K562 (cell line): ENCODE data around the gene GIMAP7. TPM values are rescaled to one million over a fixed set of nuclear protein-coding genes. Genes with fewer than 3 reads are reported as not detected.

Experiments used
- ATAC-seq: fragments of 200-7000 bp; cut with Tn5 transposase; 3 replicates; pipeline ENCODE4 v1.9.1; 2020; ENCODE audit warnings: moderate library complexity
- BruUV-seq: library from RNA; stranded (reverse); fragments of 400-500 nt; replicated peaks from 2 replicates; lab custom pipeline; 2021; lab: Mats Ljungman, UMichigan
- CTCF ChIA-PET: fragments of 300-600 bp; formaldehyde crosslinking; extraction: SDS; loops from one replicate; lab custom pipeline; 2021; ENCODE audit warnings: low intra/inter-chr PET ratio; lab: Yijun Ruan, JAX
- POLR2A ChIA-PET: fragments of 300-600, 350-650 bp; sonication (Branson Sonifier 250); formaldehyde crosslinking; extraction: SDS; loops from one replicate; lab custom pipeline; 2021; ENCODE audit warnings: antibody characterized with exemption, inconsistent platforms; lab: Yijun Ruan, JAX
- DNase-seq, 4 experiments: peaks; one replicate each; pipeline versions ENCODE4 v3.0.0 to v3.0.0-alpha.2; 2011 to 2018; ENCODE audit warnings: low spot score in 3 of 4, mixed read lengths in 3 of 4; ENCODE audit errors: extremely low read depth in 1 of 4
- FAIRE-seq: peaks from 2 replicates; lab custom pipeline; 2011; peaks lifted over from hg19 to GRCh38; lab: Jason Lieb, UNC
- H2AFZ ChIP-seq: 2 replicates; pipeline ENCODE4 v1.6.0; 2011; ENCODE audit warnings: low read depth, low read length, control low read depth, inconsistent platforms
- H3K27ac ChIP-seq: fragments of 200-600 bp; 3 replicates; pipeline ENCODE4 v1.8.0; 2011; ENCODE audit warnings: low read depth, mild to moderate bottlenecking, control low read depth, inconsistent platforms, low read length, moderate library complexity, mixed read lengths; ENCODE audit errors: extremely low read depth
- H3K27me3 ChIP-seq, 2 experiments: fragments of 300-600 bp in 1 of 2; 2 replicates in 1 of 2; 3 replicates in 1 of 2; pipeline versions ENCODE4 v1.6.0 to v1.8.0; 2011; ENCODE audit warnings: inconsistent platforms in 2 of 2, low read length in 2 of 2, mild to moderate bottlenecking in 1 of 2, mixed read lengths in 1 of 2, moderate library complexity in 1 of 2; ENCODE audit not compliant: control insufficient read depth in 2 of 2, insufficient read depth in 2 of 2
- H3K36me3 ChIP-seq: fragments of 300-600 bp; 3 replicates; pipeline ENCODE4 v1.8.0; 2011; ENCODE audit warnings: mild to moderate bottlenecking, low read length, inconsistent platforms; ENCODE audit not compliant: control insufficient read depth, insufficient read depth
- H3K4me1 ChIP-seq, 2 experiments: fragments of 200-600 bp in 1 of 2; replicated peaks in 1 of 2; 2 replicates in 1 of 2; 3 replicates in 1 of 2; pipeline versions ENCODE4 v1.5.1 to v1.8.0; 2011; ENCODE audit warnings: inconsistent platforms in 2 of 2, low read length in 2 of 2, mild to moderate bottlenecking in 1 of 2, mixed read lengths in 1 of 2, moderate library complexity in 1 of 2; ENCODE audit not compliant: control insufficient read depth in 2 of 2, insufficient read depth in 2 of 2
- H3K4me2 ChIP-seq: 2 replicates; pipeline ENCODE4 v1.6.1; 2011; ENCODE audit warnings: low read length, control low read depth, inconsistent platforms, mixed read lengths; ENCODE audit not compliant: insufficient read depth
- H3K4me3 ChIP-seq: fragments of 200-600 bp; sonication (generic), shearing (Covaris generic); 2 replicates; pipeline ENCODE4 v1.5.1; 2016; ENCODE audit warnings: control low read depth, inconsistent platforms
- H3K79me2 ChIP-seq: fragments of 200-600 bp; 3 replicates; pipeline ENCODE4 v1.8.0; 2011; ENCODE audit warnings: low read length, inconsistent platforms; ENCODE audit not compliant: control insufficient read depth, insufficient read depth
- H3K9ac ChIP-seq, 2 experiments: 2 replicates each; pipeline versions ENCODE4 v1.6.0 to v1.6.1; 2011; ENCODE audit warnings: low read depth in 2 of 2, low read length in 2 of 2, control low read depth in 1 of 2, inconsistent platforms in 1 of 2, mild to moderate bottlenecking in 1 of 2, mixed read lengths in 1 of 2; ENCODE audit not compliant: insufficient read depth in 1 of 2
- H3K9me1 ChIP-seq: one replicate; pipeline ENCODE4 v1.6.0; 2011; ENCODE audit warnings: inconsistent platforms, mild to moderate bottlenecking, low read length, moderate library complexity; ENCODE audit not compliant: control insufficient read depth, insufficient read depth
- H3K9me3 ChIP-seq: replicated peaks from 2 replicates; pipeline ENCODE4 v1.5.1; 2011; ENCODE audit warnings: low read depth, low read length, inconsistent platforms; ENCODE audit not compliant: control insufficient read depth, insufficient read depth
- H4K20me1 ChIP-seq: replicated peaks from 2 replicates; pipeline ENCODE4 v1.6.1; 2011; ENCODE audit warnings: low read length, inconsistent platforms, mixed read lengths; ENCODE audit not compliant: control insufficient read depth, insufficient read depth
- KLF13 ChIP-seq: fragments of 450-650 bp; IDR thresholded peaks from 2 replicates; pipeline ENCODE4 v1.6.1; 2016; ENCODE audit warnings: missing genetic modification characterization, low read depth, mild to moderate bottlenecking, missing compliant biosample characterization, moderate library complexity, borderline replicate concordance
- NFE2 ChIP-seq: IDR thresholded peaks from 2 replicates; pipeline ENCODE4 v1.6.1; 2014; ENCODE audit warnings: antibody characterized with exemption, low read depth
- ZNF76 ChIP-seq: fragments of 250-450 bp; sonication (Bioruptor Pico); IDR thresholded peaks from 2 replicates; pipeline ENCODE4 v1.4.0; 2020; ENCODE audit warnings: mild to moderate bottlenecking, moderate library complexity, borderline replicate concordance
- WGBS: fragments of 100-300 bp; shearing (Covaris generic); methylation state at CpG from one replicate; pipeline ENCODE4 v1.1.6; 2016; ENCODE audit warnings: low coverage, mixed read lengths; ENCODE audit not compliant: insufficient coverage; ENCODE audit errors: missing lambda C conversion rate; 5-methylcytosine and 5-hydroxymethylcytosine counted together
- in situ Hi-C: fragments of 300-500 bp; cut with MboI; formaldehyde crosslinking; loops from 4 replicates; pipeline ENCODE4 v1.15.0; 2018; ENCODE audit warnings: inconsistent platforms, mixed read lengths
- intact Hi-C: fragments of 100-400 bp; cut with micrococcal nuclease; formaldehyde crosslinking; loops from 2 replicates; pipeline ENCODE4 v1.14.2; 2022
- polyA plus RNA-seq, 8 experiments: library from polyadenylated mRNA; depleted of rRNA in 4 of 8; stranded (reverse) in 5 of 8; unstranded in 3 of 8; fragments of >200 nt; fragmentation: Nextera tagmentation in 2 of 8; fragmentation: Illumina TruSeq in 1 of 8; extraction: Ambion mirVana in 2 of 8; extraction: Trizol in 1 of 8; gene quantifications; 2 replicates each; pipeline versions ENCODE4 v1.2.1 to v1.2.3, GENCODE V29; 2011 to 2014; ENCODE audit warnings: inconsistent platforms in 1 of 8, missing spikeins in 1 of 8
- total RNA-seq, 7 experiments: library from RNA; depleted of rRNA in 6 of 7; stranded (reverse); fragments of >200 nt in 6 of 7; fragmentation: Illumina TruSeq in 2 of 7; extraction: Trizol in 2 of 7; gene quantifications; 2 replicates each; pipeline versions ENCODE4 v1.2.1 to v1.2.3, GENCODE V29; 2011 to 2021; ENCODE audit warnings: low replicate concordance in 1 of 7
- TF ChIP-seq, protein P1 (sequence below): fragments of 200-800 bp; sonication (Bioruptor generic); IDR thresholded peaks from 2 replicates; pipeline ENCODE4 v1.6.1; 2016; ENCODE audit warnings: missing genetic modification characterization, missing compliant biosample characterization

The GIMAP7 gene
- total and polyA plus RNA-seq, 9 of the 15 experiments (the other 6 are each of a cell fraction or from before 2014, with no cell fraction given), result 0.42 TPM; not detected in 8

DNA sequence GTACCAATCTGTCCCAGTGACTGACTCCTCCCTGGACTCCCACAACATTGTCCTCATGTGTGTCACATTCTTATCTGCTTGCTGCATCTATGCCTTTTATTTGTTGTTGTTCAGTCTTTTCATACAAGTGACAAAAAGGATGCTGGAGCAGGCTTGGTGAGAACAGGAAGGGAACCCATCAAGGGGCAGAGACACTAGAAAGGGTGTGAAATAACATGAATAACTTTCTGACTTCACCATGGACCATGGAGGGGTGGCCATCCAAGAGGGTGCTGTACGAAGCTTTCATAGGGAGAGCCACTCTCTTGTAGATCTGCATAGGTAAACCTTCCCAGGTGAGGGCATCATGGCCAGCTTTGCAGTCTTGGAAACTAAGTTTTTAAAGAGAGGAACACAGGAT, 49.7 kb upstream of the GIMAP7 start (continued):
- TF ChIP-seq, protein P1, sequence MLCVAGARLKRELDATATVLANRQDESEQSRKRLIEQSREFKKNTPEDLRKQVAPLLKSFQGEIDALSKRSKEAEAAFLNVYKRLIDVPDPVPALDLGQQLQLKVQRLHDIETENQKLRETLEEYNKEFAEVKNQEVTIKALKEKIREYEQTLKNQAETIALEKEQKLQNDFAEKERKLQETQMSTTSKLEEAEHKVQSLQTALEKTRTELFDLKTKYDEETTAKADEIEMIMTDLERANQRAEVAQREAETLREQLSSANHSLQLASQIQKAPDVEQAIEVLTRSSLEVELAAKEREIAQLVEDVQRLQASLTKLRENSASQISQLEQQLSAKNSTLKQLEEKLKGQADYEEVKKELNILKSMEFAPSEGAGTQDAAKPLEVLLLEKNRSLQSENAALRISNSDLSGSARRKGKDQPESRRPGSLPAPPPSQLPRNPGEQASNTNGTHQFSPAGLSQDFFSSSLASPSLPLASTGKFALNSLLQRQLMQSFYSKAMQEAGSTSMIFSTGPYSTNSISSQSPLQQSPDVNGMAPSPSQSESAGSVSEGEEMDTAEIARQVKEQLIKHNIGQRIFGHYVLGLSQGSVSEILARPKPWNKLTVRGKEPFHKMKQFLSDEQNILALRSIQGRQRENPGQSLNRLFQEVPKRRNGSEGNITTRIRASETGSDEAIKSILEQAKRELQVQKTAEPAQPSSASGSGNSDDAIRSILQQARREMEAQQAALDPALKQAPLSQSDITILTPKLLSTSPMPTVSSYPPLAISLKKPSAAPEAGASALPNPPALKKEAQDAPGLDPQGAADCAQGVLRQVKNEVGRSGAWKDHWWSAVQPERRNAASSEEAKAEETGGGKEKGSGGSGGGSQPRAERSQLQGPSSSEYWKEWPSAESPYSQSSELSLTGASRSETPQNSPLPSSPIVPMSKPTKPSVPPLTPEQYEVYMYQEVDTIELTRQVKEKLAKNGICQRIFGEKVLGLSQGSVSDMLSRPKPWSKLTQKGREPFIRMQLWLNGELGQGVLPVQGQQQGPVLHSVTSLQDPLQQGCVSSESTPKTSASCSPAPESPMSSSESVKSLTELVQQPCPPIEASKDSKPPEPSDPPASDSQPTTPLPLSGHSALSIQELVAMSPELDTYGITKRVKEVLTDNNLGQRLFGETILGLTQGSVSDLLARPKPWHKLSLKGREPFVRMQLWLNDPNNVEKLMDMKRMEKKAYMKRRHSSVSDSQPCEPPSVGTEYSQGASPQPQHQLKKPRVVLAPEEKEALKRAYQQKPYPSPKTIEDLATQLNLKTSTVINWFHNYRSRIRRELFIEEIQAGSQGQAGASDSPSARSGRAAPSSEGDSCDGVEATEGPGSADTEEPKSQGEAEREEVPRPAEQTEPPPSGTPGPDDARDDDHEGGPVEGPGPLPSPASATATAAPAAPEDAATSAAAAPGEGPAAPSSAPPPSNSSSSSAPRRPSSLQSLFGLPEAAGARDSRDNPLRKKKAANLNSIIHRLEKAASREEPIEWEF, result no peak
- no peak for TF ChIP-seq KLF13 (tag)
- TF ChIP-seq ZNF76 (CRISPR knock-in tag), result no peak

DNA sequence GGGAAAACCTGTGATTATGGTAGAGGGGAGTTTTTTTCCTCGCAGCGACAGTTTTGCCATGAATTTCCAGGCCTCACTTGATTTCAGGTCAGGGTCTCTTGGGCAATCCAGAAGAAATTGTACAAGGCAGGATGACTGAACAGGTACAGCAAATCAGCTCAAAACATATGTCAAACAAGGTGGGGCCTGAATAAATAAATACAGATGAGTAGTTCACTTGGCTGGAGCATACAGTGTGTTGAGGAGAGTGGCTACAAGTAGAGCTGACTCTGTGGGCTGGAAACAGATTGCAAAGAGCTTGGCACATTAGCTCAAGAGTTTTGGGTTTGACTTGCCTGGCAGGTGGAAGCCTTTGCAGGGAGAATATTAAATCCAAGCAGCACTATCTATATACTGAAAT, 49.3 kb upstream of the GIMAP7 start:
- no peak for DNase-seq
- TF ChIP-seq NFE2, result no peak
- WGBS, result 0% methylated on average over 2 of the region's 2 CpGs
- H3K9me3 ChIP-seq, result no peaks in the 10 kb centered on the region
- ChIA-PET CTCF (no interaction called here), POLR2A (interaction anchor here (0.6 to 1.4 kb wide), 3 partner anchors 19 to 32 kb away, joined by 3 to 5 read pairs (median 3); no protein-coding TSS in a partner anchor)
- no peaks in the 10 kb centered on the region for H3K9me1 ChIP-seq
- FAIRE-seq, result no peak
- no peaks in the 10 kb centered on the region for H4K20me1 ChIP-seq
- no TSS peak for BruUV-seq
- ATAC-seq, result no peak
- intact Hi-C loops (no loop called here), in situ Hi-C loops (no loop called here)
- H3K4me1 ChIP-seq, result no peaks in the 10 kb centered on the region
- no peak overlapping the region for H3K27ac ChIP-seq
- no peaks in the 10 kb centered on the region for H3K36me3 ChIP-seq
- H3K27me3 ChIP-seq, result peaks cover 22 to 26% of the 10 kb centered on the region in 2 experiments; a peak in 4 of 5 replicates
- H3K4me3 ChIP-seq, result no peak overlapping the region
- no peak overlapping the region for H2AFZ ChIP-seq
- no peaks in the 10 kb centered on the region for H3K79me2 ChIP-seq
- H3K4me2 ChIP-seq, result no peak overlapping the region
- no peak overlapping the region for H3K9ac ChIP-seq
